Calu3 (cell line): ENCODE results near the gene PHC2. TPM values are rescaled to one million over a fixed set of nuclear protein-coding genes. Genes with fewer than 3 reads are reported as not detected.
A peak's percentile ranks its signal among the peaks of the same experiment; 100 is the strongest.

Experiments
- BruUV-seq: library from RNA; stranded (reverse); fragments of 400-500 nt; replicated peaks from 2 replicates; lab custom pipeline; 2021; lab: Mats Ljungman, UMichigan
- CTCF ChIA-PET: fragments of 300-600 bp; sonication (Branson Sonifier 250); formaldehyde crosslinking; loops from one replicate; lab custom pipeline; 2022; ENCODE audit warnings: antibody characterized with exemption; lab: Charles Lee
- DNase-seq: peaks from one replicate; pipeline ENCODE4 v3.0.0; 2022
- H3K27ac Mint-ChIP-seq: one replicate; pipeline ENCODE4 v1.8.0; 2022; ENCODE audit warnings: mixed read lengths; ENCODE audit not compliant: unreplicated experiment
- H3K27me3 Mint-ChIP-seq: one replicate; pipeline ENCODE4 v1.8.0; 2022; ENCODE audit warnings: mixed read lengths; ENCODE audit not compliant: unreplicated experiment
- H3K36me3 Mint-ChIP-seq: one replicate; pipeline ENCODE4 v1.8.0; 2022; ENCODE audit warnings: mild to moderate bottlenecking, moderate library complexity, mixed read lengths; ENCODE audit not compliant: insufficient read depth, unreplicated experiment
- H3K4me1 Mint-ChIP-seq: one replicate; pipeline ENCODE4 v1.8.0; 2022; ENCODE audit warnings: mild to moderate bottlenecking, low read depth, mixed read lengths; ENCODE audit not compliant: unreplicated experiment
- H3K4me3 Mint-ChIP-seq: one replicate; pipeline ENCODE4 v1.8.0; 2022; ENCODE audit warnings: mild to moderate bottlenecking, low read depth, moderate library complexity, mixed read lengths; ENCODE audit not compliant: unreplicated experiment
- H3K9me3 Mint-ChIP-seq: one replicate; pipeline ENCODE4 v1.8.0; 2022; ENCODE audit warnings: low read depth, mixed read lengths; ENCODE audit not compliant: unreplicated experiment
- intact Hi-C: fragments of 100-400 bp; cut with micrococcal nuclease; formaldehyde crosslinking; loops from one replicate; pipeline ENCODE4 v1.10.0; 2022; ENCODE audit not compliant: unreplicated experiment
- microRNA-seq: library from miRNA; unstranded; fragments of <30 nt; microRNA quantifications from one replicate; pipeline ENCODE4 v1.2.0, GENCODE V29; 2022
- total RNA-seq: library from RNA; stranded (reverse); gene quantifications from 2 replicates; pipeline ENCODE4 v1.2.3, GENCODE V29; 2022
- TF ChIP-seq, protein P1 (sequence below): fragments of 200-600 bp; IDR thresholded peaks from one replicate; pipeline ENCODE4 v1.8.0; 2022; ENCODE audit warnings: antibody characterized with exemption; ENCODE audit not compliant: unreplicated experiment

PHC2 gene
- total RNA-seq, 1 experiment from 2014 or later, result 59.5 TPM

- DNase-seq, result no peak
- H3K4me3 Mint-ChIP-seq, result no peak overlapping the region
- no TSS peak for BruUV-seq
- intact Hi-C loops, result no loop called here
- H3K4me1 Mint-ChIP-seq, result no peaks in the 10 kb centered on the region
- no peak overlapping the region for H3K27ac Mint-ChIP-seq
- TF ChIP-seq, protein P1, sequence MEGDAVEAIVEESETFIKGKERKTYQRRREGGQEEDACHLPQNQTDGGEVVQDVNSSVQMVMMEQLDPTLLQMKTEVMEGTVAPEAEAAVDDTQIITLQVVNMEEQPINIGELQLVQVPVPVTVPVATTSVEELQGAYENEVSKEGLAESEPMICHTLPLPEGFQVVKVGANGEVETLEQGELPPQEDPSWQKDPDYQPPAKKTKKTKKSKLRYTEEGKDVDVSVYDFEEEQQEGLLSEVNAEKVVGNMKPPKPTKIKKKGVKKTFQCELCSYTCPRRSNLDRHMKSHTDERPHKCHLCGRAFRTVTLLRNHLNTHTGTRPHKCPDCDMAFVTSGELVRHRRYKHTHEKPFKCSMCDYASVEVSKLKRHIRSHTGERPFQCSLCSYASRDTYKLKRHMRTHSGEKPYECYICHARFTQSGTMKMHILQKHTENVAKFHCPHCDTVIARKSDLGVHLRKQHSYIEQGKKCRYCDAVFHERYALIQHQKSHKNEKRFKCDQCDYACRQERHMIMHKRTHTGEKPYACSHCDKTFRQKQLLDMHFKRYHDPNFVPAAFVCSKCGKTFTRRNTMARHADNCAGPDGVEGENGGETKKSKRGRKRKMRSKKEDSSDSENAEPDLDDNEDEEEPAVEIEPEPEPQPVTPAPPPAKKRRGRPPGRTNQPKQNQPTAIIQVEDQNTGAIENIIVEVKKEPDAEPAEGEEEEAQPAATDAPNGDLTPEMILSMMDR, result no peak
- H3K36me3 Mint-ChIP-seq, result peaks cover 6% of the 10 kb centered on the region
- H3K9me3 Mint-ChIP-seq, result no peaks in the 10 kb centered on the region
- H3K27me3 Mint-ChIP-seq, result no peaks in the 10 kb centered on the region
- CTCF ChIA-PET, result no interaction called here
Observed at GRCh38 chr1:33273961-33274371, 156.9 kb downstream of the PHC2 start.

Small RNAs within 50 kb of the gene (microRNA-seq; reads per million reads assigned to microRNA genes)
- 16.5 reads per million, percentile 41 among the genes with 10 or more reads in this experiment for gene MIR3605

Other genes starting within 250 kb of the PHC2 start
- 6.9 and 8.8 TPM in 2 replicates for gene TRIM62, start 249.1 kb downstream of the PHC2 start, total RNA-seq
- gene ZNF362, start 174.6 kb downstream of the PHC2 start, total RNA-seq, result 28.2 and 29.5 TPM in 2 replicates
- gene A3GALT2, start 110.0 kb downstream of the PHC2 start, total RNA-seq, result 0.61 TPM in 1 of 2 replicates, not detected in the other
- 6.6 and 8.2 TPM in 2 replicates for gene ZSCAN20, start 41.5 kb upstream of the PHC2 start, total RNA-seq